Keratinocyte (primary cell): ENCODE data around the gene CTNNA2. TPM values are rescaled to one million over a fixed set of nuclear protein-coding genes. Genes with fewer than 3 reads are reported as not detected.

Experiments used
- DNase-seq: peaks from one replicate; pipeline ENCODE4 v3.0.0-alpha.2; 2011; ENCODE audit warnings: low read depth, missing footprints, low spot score
- FAIRE-seq: peaks from 2 replicates; lab custom pipeline; 2011; peaks lifted over from hg19 to GRCh38; lab: Jason Lieb, UNC
- H2AFZ ChIP-seq: 2 replicates; pipeline ENCODE4 v1.6.0; 2012; ENCODE audit warnings: low read length, control low read depth, inconsistent platforms; ENCODE audit not compliant: control insufficient read depth
- H3K27ac ChIP-seq: 2 replicates; pipeline ENCODE4 v1.5.1; 2011; ENCODE audit warnings: low read length; ENCODE audit not compliant: control insufficient read depth, insufficient read depth
- H3K27me3 ChIP-seq: 3 replicates; pipeline ENCODE4 v1.6.0; 2011; ENCODE audit warnings: low read length; ENCODE audit not compliant: control insufficient read depth, insufficient read depth; ENCODE audit errors: extremely low read depth
- H3K36me3 ChIP-seq, 2 experiments: 2 replicates in 1 of 2; 3 replicates in 1 of 2; pipeline ENCODE4 v1.5.1; 2011; ENCODE audit warnings: low read length in 2 of 2, mild to moderate bottlenecking in 1 of 2; ENCODE audit not compliant: control insufficient read depth in 2 of 2, insufficient read depth in 2 of 2; ENCODE audit errors: extremely low read depth in 1 of 2
- H3K4me1 ChIP-seq: 3 replicates; pipeline ENCODE4 v1.5.1; 2011; ENCODE audit warnings: low read length; ENCODE audit not compliant: control insufficient read depth, insufficient read depth; ENCODE audit errors: extremely low read depth
- H3K4me2 ChIP-seq: 3 replicates; pipeline ENCODE4 v1.6.0; 2011; ENCODE audit warnings: low read depth, low read length; ENCODE audit not compliant: control insufficient read depth, insufficient read depth; ENCODE audit errors: extremely low read depth
- H3K4me3 ChIP-seq, 3 experiments: fragments of 200-600 bp in 1 of 3; sonication (generic) in 1 of 3; 2 replicates in 2 of 3; 3 replicates in 1 of 3; pipeline ENCODE4 v1.5.1; 2011 to 2016; ENCODE audit warnings: low read length in 3 of 3, mild to moderate bottlenecking in 3 of 3, control low read depth in 2 of 3, inconsistent platforms in 1 of 3, low read depth in 1 of 3, mixed read lengths in 1 of 3, mixed run types in 1 of 3, moderate library complexity in 1 of 3; ENCODE audit not compliant: control insufficient read depth in 2 of 3, insufficient read depth in 2 of 3; ENCODE audit errors: extremely low read depth in 1 of 3
- H3K79me2 ChIP-seq: 2 replicates; pipeline ENCODE4 v1.6.0; 2012; ENCODE audit warnings: low read length; ENCODE audit not compliant: control insufficient read depth, insufficient read depth
- H3K9ac ChIP-seq: 3 replicates; pipeline ENCODE4 v1.6.0; 2011; ENCODE audit warnings: low read length; ENCODE audit not compliant: control insufficient read depth, insufficient read depth; ENCODE audit errors: extremely low read depth
- H3K9me1 ChIP-seq: 3 replicates; pipeline ENCODE4 v1.6.0; 2011; ENCODE audit warnings: low read length; ENCODE audit not compliant: control insufficient read depth, insufficient read depth; ENCODE audit errors: extremely low read depth
- H3K9me3 ChIP-seq: 2 replicates; pipeline ENCODE4 v1.5.1; 2012; ENCODE audit warnings: low read depth, low read length; ENCODE audit not compliant: control insufficient read depth
- H4K20me1 ChIP-seq: 3 replicates; pipeline ENCODE4 v1.6.0; 2011; ENCODE audit warnings: low read length; ENCODE audit not compliant: control insufficient read depth, insufficient read depth; ENCODE audit errors: extremely low read depth
- EZH2 ChIP-seq: IDR thresholded peaks from one replicate; pipeline ENCODE4 v1.6.1; 2012; ENCODE audit warnings: inconsistent platforms, mild to moderate bottlenecking, low read length, moderate library complexity
- dilution Hi-C: fragments of 300-500 bp; cut with MboI; formaldehyde crosslinking; loops from one replicate; pipeline ENCODE4 v1.7.0; 2020; ENCODE audit warnings: low sequenced_read_pairs; ENCODE audit not compliant: extremely low pct_ligation_motif_present
- polyA plus RNA-seq, 5 experiments: library from polyadenylated mRNA; depleted of rRNA in 3 of 5; stranded (reverse) in 3 of 5; stranded (forward) in 1 of 5; unstranded in 1 of 5; fragments of >200 nt; gene quantifications; 1 replicate in 1 of 5; 2 replicates in 3 of 5; 3 replicates in 1 of 5; pipeline versions ENCODE4 v1.2.1 to v1.2.3, GENCODE V29; 2011 to 2012; ENCODE audit warnings: missing spikeins in 2 of 5, low read depth in 1 of 5, low replicate concordance in 1 of 5
- TF ChIP-seq, protein P1 (sequence below), 3 experiments: IDR thresholded peaks in 1 of 3; conservative IDR thresholded peaks in 1 of 3; optimal IDR thresholded peaks in 1 of 3; 2 replicates in 2 of 3; 3 replicates in 1 of 3; pipeline versions ENCODE3 to v1.5.1; 2011; ENCODE audit warnings: low read length in 3 of 3, mild to moderate bottlenecking in 3 of 3, moderate library complexity in 2 of 3, control low read depth in 1 of 3, inconsistent platforms in 1 of 3; ENCODE audit not compliant: insufficient read depth in 2 of 3; ENCODE audit errors: extremely low read depth in 1 of 3

Gene CTNNA2
- polyA plus RNA-seq, 1 donor (not counting 4 experiments of a cell fraction or from before 2014, with no cell fraction given): not detected

DNA sequence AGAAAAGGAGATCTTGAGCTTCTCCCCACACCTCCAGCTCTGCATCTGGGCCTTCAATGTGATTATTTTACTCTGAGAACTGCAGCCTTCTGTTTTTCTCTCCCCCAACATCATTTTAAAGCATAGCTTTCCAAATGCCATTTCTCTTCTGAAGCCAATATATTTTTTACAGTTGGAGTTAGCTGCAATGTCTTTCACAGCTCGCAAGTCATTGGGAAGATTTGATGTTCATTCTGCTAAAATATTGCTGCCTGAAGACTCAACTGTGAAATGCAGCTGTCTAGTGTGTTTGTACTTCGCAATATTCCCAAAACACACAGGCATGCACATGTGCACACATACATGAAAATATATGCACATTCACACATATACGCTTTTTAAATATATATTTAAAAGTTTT is 496.4 kb downstream of the CTNNA2 start:
- dilution Hi-C loops: no loop called here
- H3K27me3 ChIP-seq: no peaks in the 10 kb centered on the region
- no peak for FAIRE-seq
- no peak for TF ChIP-seq EZH2
- TF ChIP-seq, protein P1, sequence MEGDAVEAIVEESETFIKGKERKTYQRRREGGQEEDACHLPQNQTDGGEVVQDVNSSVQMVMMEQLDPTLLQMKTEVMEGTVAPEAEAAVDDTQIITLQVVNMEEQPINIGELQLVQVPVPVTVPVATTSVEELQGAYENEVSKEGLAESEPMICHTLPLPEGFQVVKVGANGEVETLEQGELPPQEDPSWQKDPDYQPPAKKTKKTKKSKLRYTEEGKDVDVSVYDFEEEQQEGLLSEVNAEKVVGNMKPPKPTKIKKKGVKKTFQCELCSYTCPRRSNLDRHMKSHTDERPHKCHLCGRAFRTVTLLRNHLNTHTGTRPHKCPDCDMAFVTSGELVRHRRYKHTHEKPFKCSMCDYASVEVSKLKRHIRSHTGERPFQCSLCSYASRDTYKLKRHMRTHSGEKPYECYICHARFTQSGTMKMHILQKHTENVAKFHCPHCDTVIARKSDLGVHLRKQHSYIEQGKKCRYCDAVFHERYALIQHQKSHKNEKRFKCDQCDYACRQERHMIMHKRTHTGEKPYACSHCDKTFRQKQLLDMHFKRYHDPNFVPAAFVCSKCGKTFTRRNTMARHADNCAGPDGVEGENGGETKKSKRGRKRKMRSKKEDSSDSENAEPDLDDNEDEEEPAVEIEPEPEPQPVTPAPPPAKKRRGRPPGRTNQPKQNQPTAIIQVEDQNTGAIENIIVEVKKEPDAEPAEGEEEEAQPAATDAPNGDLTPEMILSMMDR (optimal IDR thresholded peaks at IDR 0.05 in 1 of 3, IDR thresholded peaks at IDR 0.05 in 1 of 3, conservative IDR thresholded peaks at IDR 0.05 in 1 of 3; ENCODE audit: extremely low read depth in 1 of 3, insufficient read depth in 2 of 3, low read length in 3 of 3): no peak
- H3K79me2 ChIP-seq: no peaks in the 10 kb centered on the region
- H3K9ac ChIP-seq: no peak overlapping the region
- H4K20me1 ChIP-seq: no peaks in the 10 kb centered on the region
- H3K4me3 ChIP-seq: no peak overlapping the region
- no peak overlapping the region for H3K27ac ChIP-seq
- DNase-seq: no peak
- no peak overlapping the region for H2AFZ ChIP-seq
- H3K4me2 ChIP-seq: no peak overlapping the region
- H3K36me3 ChIP-seq: no peaks in the 10 kb centered on the region
- H3K9me3 ChIP-seq: no peaks in the 10 kb centered on the region
- no peaks in the 10 kb centered on the region for H3K9me1 ChIP-seq
- no peaks in the 10 kb centered on the region for H3K4me1 ChIP-seq

DNA sequence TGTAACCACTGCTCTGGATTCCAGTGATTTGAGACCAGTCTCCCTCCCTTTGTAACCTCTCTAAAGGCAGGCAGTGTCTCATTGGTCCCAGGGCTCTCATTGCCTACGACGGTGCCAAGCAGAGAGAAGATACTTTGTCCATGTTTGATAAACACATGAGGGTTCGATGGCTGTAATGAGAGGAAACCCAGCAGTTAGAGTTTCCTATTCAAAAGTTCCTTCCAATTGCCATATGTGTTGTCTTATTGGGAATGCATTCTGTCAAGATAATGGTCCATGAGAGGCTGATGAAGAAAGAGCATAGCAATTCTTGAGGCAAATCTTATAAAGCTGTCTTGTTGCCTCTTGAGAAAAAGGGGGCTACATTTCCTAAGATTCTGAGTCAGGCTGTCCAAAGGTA is 499.2 kb downstream of the CTNNA2 start:
- no peak overlapping the region for H3K4me2 ChIP-seq
- FAIRE-seq (no peak), DNase-seq (no peak)
- dilution Hi-C loops: no loop called here
- H3K79me2 ChIP-seq: no peaks in the 10 kb centered on the region
- H3K4me3 ChIP-seq: no peak overlapping the region
- H4K20me1 ChIP-seq: no peaks in the 10 kb centered on the region
- H3K36me3 ChIP-seq: no peaks in the 10 kb centered on the region
- H3K27me3 ChIP-seq: no peaks in the 10 kb centered on the region
- H3K27ac ChIP-seq: no peak overlapping the region
- no peak overlapping the region for H3K9ac ChIP-seq
- TF ChIP-seq, protein P1 (optimal IDR thresholded peaks at IDR 0.05 in 1 of 3, IDR thresholded peaks at IDR 0.05 in 1 of 3, conservative IDR thresholded peaks at IDR 0.05 in 1 of 3; ENCODE audit: extremely low read depth in 1 of 3, insufficient read depth in 2 of 3, low read length in 3 of 3): no peak
- H3K4me1 ChIP-seq: no peaks in the 10 kb centered on the region
- no peaks in the 10 kb centered on the region for H3K9me1 ChIP-seq
- no peak overlapping the region for H2AFZ ChIP-seq
- no peaks in the 10 kb centered on the region for H3K9me3 ChIP-seq
